Midbrain (tissue), 1 donor: ENCODE measurements around the gene KCTD21.

Experiments used
- DNase-seq: peaks from one replicate; lab custom pipeline; 2025; lab: John Stamatoyannopoulos, UW

KCTD21 gene

DNA sequence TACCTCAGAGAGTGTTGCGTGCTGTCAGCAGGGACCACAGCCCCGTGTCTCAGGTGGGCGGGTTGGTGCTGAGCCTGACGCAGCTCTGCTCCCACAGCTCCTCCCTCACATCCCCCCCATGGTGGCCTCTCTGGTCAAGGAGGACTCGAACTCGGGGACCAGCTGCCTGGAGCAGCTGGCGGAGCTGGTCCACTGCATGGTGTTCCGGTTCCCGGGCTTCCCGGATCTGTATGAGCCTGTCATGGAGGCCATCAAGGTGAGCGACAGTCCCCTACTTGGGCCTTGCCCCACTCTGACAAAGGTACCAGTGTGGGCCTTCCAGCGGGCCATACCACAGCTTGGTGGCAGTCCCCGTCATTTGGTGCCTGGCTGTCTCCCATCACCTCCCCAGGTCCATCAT is 12.1 kb upstream of the KCTD21 start:
- DNase-seq, result no peak

DNA sequence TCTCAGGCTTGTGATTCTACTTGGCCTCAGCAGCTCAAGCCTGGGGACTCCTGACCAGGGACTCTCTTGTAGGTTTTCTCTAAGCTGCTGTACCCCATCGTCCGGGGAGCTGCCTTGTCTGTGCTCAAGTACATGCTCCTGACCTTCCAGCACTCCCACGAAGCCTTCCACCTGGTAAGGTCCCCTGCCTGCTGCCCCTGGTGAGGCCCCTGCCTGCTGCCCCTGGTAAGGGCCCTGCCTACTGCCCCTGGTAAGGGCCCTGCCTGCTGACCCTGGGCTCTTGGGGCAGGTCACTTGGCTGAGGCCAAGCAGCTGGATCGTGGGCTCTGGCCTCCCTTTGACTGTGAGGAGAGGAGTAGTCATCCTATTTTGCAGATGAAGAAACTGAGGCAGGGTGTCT is 11.6 kb upstream of the KCTD21 start:
- DNase-seq, result no peak

DNA sequence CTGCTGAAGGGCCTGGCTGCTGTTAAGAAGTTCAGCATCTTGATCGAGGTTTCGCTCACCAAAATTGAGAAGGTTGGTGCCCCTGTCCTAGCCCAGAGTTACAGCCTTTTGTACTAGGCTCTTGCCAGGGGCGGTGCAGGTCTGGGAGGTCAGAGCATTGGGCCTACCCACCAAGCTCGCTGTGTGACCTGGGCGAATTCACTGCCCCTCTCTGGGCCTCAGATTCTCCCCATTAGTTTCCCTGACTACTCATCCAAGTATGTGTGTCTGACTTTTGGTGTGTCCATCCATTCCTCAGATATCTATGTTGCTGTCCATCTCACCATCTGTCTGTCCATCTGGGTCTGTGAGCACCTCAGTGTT is 11.2 kb upstream of the KCTD21 start:
- DNase-seq, result no peak

DNA sequence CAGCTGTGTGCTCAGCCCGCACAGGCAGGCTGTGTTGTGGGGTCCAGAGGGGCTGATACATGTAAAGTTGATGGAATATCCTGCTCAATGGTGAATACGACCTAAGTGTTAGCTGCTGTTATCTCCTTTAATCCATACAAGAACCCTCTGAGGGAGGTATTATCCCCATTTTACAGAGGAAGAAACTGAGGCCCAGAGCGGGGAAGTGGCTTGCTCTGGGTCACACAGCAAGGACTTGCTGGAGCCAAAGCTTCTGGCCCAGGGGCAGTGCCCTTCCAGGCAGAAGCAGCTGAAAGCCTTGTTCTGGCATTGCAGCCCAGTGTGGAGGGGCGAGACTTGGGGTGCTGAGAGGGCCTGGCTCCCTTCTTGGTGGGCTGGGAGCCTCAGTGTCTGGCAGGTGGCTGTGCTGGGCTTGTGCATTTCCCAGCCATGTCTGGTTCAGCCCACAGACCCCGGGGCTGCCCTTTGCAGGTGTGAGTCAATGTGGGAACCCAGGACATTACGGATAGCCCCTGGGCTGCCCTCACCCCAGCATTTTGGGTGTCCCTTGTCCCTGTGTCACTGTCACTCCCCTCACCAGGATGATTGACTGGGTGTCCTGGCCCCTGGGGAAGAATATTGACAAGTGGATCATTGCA is 10.7 kb upstream of the KCTD21 start:
- no peak for DNase-seq

DNA sequence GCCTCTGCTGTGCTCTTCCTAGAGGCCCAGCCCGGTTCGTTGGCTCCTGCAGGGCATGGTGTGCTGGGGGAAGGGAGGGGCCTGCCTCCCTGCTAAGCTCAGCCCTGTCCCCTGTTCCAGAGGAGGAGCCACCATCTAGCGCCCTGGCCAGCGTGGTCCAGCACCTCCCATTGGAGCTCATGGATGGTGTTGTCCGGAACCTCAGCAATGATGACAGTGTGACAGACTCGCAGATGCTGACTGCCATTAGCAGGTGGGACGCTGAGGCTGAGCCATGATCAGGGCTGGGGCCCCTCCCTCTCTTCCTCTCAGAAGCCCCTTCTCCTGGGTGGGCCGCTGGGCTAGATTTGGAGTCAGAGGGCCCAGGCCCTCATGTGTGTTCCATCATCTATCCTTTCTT is 9.4 kb upstream of the KCTD21 start:
- DNase-seq, result no peak

DNA sequence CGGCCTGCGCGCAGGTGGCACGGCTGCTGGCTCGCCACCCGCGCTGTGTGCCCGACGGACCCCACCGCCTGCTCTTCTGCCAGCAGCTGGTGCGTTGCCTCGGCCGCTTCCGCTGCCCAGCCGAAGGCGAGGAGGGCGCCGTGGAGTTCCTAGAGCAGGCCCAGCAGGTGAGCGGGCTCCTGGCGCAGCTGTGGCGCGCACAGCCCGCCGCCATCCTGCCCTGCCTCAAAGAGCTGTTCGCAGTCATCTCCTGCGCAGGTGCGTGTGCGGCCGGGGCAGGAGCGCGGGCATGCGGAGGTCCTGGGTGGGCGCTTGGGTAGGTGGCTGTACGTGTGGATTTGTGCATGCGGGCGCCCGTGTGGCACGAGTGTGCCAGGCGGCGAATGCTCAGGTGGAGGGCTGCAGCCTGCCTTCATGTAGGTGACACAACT is 8.2 kb upstream of the KCTD21 start:
- DNase-seq, result no peak

DNA sequence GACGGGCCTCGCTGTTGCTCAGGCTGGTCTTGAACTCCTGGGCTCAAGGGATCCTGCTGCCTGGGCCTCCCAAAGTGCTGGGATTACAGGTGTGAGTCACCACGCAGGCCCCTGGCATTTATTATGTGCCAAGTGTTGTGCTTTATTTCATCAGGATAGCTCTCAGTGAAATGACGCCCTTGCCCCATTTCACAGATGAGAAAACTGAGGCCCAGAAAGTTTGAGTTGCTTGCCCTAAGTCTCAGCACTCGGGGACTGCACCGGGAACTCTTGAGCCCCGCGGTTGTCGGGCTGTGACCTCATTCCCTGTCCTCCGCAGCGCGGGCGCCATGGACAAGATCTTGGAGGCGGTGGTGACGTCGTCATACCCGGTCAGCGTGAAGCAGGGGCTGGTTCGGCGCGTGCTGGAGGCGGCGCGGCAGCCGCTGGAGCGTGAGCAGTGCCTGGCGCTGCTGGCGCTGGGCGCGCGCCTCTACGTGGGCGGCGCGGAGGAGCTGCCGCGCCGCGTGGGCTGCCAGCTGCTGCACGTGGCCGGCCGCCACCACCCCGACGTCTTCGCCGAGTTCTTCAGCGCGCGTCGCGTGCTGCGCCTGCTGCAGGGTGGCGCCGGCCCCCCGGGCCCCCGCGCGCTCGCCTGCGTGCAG is 7.6 kb upstream of the KCTD21 start:
- DNase-seq, result no peak

DNA sequence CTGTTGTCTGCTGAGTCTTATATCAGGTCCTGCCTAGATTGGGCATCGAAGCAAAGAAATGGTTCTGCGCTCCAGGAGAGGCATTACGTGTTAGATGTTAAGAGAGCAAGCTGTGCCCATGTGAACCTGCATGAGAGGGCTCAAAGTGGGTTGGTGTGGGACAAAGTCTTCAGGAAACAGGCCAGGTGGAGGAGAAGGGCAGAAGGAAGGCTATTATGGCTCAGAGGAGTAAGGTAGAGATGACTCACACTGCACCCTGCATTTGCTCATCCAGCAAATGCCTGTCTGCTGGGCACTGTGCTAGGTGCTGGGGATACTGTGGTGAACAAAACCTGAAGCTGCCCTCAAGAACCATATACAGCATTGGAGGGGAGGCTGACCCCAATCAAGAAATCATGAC is 6.1 kb upstream of the KCTD21 start:
- no peak for DNase-seq

DNA sequence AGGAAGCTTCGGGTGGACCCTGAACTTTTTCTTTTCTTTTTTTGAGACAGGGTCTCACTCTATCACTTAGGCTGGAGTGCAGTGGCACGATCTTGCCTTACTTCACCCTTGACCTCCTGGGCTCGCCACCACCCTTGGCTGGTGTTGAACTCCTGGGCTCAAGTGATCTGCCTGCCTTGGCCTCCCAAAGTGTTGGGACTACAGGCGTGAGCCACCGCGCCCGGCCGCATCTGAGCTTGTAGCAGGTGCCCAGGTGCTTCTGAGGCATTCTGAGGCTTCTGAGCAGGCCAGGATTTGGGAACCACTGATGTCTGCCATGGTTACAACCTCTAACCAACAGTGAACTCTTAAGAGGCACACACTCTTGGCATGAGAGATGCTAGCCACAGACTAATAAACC is 5.4 kb upstream of the KCTD21 start:
- DNase-seq, result no peak

DNA sequence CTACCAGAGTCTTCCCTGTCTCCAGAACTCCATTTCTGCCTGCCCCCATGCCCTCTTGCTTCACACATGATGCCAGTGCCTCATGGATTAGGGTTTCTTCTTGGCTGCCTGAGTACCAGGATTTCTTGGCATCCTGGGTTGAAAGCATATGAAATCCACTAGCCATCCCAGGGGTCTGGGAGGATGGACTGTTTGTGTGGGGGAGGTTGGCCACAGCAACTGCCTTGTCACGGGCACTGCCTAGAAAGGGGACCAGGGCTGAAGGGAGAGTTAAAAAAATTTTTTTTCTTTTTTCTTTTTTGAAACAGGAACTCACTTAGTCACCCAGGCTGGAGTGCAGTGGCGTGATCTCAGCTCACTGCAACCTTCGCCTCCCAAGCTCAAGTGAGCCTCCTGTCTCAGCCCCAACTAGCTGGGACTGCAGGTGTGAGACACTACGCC is 4.5 kb upstream of the KCTD21 start:
- DNase-seq, result no peak

DNA sequence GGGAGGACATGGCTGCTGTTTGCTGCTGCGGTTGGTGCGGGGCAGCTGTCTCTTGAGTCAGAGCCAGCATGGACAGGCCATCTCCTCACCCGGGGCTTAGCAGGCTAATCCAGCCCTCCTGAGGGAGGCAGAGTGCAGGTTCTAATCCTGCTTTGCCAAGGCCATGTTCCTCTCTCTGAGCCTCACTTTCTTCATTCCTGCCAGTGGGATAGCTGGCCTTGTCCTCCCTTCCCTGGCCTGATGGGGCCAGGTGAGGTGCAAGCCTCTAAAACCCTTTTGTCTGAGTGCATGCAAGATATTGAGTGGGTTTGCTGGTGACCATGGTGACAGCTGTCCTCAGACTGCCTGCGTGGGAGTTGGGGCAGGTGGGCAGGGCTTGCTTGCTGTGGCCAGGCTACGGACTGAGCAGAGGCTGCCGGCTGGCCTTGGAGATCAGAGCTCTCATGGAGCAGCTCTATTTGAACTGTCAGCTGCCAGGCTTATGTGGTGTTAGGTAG is 3.8 kb upstream of the KCTD21 start:
- no peak for DNase-seq

DNA sequence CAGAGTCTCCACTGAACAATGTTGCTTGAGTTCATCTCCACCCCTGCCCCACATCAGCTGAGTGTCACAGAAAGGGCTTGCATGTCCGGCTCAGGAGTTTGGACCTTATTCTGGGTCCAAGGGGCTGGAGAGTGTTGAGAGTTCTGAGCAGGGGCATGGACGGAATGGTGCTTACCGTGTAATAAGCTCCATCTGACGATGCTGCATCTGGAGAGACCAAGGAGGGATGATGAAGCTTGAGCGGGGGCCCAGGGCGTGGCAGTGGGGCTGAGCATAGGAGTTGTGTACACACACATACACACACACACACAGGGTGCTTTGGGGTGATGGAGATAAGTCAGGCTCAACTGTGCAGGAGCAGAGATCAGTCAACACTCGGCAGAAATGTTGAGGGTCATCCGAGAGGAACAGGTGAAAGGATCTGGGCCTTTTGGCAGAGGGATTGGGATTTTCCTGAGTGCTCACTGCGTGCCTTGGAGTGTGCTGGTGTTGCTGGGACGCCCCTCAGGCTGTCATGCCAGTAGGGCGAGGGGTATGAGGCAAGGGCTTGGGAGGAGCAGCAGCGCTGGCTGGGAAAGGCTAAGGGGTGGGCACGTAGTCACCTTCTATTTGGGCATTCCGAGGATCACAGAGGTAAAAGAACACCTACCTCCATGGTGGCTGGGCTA is 2.6 kb upstream of the KCTD21 start:
- DNase-seq, result no peak

DNA sequence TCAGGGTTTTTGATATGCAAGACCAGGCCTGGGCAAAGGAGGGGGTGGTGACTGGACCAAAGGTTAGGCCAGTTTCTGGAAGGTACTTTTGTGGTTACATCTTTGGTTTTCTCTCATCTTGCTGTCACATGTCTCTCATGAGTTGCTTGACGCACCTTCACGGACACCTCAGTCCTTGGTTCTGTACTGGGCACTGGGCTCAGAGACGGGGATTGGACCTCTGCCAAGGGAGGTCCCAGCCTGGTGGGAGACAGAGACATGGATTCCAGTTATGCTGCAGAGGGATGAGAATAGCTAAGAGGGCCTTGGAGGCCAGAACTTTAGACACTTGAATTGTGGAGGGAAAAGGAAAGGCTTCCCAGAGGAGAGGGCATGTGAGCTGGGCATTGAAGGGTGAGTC is 1.9 kb upstream of the KCTD21 start:
- no peak for DNase-seq

DNA sequence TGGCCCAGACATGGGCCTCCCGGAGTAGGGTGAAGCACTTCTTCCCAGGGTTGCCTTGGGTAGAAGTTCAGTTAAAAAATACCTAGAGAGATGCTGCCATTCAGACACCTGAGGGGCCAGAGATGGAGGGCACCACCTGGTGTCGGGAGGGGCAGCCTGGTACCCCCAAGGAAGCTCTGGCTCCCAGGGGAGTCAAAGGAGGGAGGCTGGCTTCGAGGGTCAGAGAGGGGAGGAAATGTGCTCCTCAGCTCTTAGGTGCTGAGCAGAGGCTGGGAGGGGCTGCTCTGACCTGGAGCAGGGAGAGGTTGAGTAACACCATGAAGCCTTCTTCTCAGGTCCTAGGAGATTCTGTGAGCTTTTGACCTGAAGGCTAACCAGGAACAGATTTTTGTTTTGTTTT is 1.4 kb upstream of the KCTD21 start:
- DNase-seq, result no peak

DNA sequence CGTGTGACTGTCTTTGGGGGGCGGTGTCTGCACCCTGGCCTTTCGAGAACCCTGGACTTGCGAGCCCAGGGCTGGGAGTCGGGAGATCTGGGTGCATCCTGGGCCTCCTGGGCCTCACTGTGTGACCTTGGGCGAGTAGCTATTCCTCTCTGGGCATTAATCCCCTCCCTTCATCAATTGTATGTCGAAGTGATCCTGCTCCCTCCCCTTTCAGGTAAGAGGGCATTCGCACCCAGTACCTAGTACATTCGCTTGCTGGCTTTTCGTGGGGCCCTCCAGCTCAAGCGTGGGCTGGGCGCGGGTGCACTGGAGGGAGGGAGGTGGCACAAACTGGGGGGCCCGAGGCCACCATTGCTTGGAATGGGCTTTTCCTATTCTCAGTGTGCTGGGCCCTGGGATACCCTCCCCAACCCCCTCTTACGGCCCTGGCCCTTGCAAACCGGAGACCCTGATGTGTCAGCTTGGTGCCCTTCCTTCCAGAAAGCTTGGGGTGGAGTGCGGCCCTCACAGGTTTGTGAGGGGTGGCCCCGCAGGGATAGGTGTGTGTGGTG is 823 bp upstream of the KCTD21 start:
- no peak for DNase-seq

DNA sequence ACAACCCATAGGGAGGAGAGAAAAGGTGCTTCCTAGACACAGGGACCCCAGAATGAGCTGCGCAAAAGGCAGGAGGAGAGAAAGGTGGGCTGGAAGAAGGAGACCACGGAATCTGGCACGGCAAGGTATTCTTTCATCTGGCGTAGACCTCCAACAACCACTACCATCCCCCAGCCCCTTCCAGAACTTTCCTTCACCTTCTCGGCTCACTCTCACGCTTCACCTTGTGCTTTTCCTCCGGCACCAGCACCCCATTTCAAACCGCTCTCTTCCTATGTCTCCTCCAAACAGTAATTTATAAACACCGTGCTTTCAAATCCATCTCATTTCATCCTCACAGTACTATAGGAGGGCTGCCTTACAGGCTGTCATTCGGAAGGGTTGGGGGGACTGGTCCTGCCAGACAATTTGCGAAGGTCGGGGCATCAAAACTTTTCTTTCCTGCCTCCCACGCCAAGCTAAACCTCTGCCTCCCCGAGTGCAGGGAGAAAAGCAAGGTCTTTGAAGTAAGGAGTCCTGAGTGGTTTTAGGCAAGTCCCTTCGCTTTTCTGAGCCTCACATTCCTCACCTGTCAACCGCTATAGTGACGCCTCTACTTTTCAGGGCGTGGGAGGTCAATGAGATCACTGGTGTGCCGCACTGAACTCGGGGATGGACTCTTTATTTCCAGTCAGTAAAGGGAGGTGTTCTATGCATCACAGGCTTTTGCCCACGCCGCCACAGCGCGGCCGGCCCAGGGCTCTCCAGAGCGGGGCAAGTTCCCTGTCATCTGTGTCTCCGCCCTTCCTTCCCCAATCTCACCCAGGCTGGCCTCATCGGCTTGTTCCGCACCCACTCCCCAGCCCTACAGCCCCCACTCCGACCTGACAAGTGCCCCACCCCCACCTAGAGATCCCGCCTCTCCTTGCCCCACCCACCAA is 800 bp downstream of the KCTD21 start:
- no peak for DNase-seq

DNA sequence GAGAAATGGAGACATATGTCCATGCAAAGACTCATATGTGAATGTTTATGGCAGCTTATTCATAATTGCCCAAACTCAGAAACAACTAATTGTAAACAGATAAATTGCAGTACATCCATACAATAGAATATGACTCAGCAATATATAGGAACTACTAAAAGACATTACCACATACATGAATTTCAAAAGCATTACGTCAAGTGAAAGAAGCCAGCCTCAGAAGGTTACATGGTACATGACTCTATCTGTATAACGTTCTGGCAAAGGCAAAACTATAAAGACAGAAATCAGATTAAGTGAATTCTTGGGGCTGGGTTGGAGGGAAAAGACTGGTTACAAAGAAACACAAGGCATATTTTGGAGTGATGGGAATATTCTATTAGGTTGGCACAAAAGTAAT is 7.2 kb downstream of the KCTD21 start:
- no peak for DNase-seq

DNA sequence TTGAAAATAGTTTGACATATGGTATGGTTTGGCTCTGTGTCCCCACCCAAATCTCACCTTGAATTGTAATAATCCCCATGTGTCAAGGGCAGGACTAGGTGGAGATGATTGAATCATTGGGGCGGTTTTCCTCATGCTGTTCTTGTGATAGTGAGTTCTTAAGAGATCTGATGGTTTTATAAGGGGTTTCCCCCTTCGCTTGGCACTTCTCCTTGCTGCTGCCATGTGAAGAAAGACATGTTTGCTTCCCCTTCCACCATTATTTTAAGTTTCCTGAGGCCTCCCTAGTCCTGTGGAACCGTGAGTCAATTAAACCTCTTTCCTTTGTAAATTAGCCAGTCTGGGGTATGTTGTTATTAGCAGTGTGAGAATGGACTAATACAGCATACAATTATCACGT is 7.7 kb downstream of the KCTD21 start:
- no peak for DNase-seq

DNA sequence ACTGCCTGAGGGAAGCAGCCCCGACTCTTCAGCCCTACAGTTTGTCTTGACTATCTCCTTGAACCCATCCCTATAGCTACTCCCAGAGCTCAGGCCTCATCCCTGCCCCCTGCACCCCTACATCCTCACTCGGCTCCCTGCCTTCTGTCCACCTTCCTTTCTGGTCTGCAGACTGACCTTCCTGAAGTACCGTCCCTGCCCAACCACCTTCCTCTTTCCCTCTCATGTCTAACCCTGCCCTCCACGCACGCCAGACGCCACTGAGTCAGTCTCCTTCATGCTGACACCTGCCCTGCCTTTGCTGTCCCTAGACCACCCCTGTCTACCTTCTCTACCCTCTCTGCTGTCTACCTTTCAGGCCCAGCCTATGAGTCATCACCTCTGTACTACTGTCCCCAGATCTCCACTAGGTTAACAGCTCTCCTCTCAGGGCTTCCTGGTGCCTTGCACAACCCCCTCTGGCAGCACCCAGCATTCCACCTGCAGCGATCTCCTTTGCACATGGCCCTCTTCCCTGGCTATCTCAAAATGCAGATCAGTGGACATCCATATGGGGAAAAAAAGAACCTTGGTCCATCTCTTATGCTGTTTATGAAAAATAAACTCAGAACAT is 8.9 kb downstream of the KCTD21 start:
- DNase-seq, result no peak

DNA sequence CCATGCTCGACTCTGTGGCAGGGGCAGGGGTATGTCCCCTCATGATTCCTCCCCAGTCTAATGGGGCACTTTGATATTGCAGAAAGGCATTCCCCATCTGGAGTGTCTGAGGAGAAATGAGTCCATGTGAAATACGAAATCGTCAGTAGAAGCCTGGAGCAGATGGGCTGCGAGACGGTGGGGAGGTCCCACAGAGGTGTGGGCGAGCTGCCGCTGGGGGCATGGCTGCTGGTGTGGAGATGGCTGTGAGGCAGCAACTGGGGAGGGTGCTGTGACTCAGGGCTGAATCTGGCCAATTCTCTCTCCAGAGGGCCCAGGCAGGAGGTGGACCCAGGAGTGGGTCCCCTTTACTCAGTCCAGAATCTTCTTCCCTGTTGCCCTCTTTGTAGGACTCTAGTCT is 11.2 kb downstream of the KCTD21 start:
- DNase-seq, result no peak

DNA sequence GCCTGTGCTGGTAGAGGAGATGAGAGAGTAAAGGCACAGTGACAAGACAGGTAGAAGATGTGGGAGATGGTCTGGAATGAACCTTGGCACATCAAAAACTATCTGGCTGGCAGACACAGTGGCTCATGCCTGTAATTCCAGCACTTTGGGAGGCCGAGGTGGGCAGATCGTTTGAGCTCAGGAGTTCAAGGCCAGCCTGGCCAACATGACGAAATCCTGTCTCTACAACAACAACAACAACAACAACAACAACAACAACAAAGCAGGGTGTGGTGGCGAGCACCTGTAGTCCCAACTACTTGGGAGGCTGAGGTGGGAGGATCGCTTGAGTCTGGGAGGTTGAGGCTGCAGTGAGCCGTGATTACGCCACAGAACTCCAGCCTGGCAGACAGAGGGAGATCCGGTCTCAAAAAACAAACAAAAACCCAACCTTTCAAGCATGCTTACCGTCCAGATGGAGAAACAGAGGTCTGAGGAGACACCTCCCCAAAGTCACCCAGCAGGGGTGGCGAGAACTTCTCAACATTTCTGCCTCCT is 11.8 kb downstream of the KCTD21 start:
- no peak for DNase-seq
